ENCODE measurements around the gene PAPOLA. TPM values are rescaled to one million over a fixed set of nuclear protein-coding genes. Genes with fewer than 3 reads are reported as not detected.

PAPOLA gene
- total RNA-seq, 1 donor from 2014 or later = 204 TPM

GRCh38 chr14:96511146-96511545 is 9.0 kb downstream of the PAPOLA start:
- H3K27ac Mint-ChIP-seq = no peak overlapping the region
- no peaks in the 10 kb centered on the region for H3K9me3 Mint-ChIP-seq
- no peak overlapping the region for H3K4me3 Mint-ChIP-seq
- H3K27me3 Mint-ChIP-seq = no peaks in the 10 kb centered on the region
- intact Hi-C loops (cut with micrococcal nuclease) = no loop called here
- DNase-seq = no peak
- peaks cover 37% of the 10 kb centered on the region for H3K4me1 Mint-ChIP-seq
- peaks cover under 1% of the 10 kb centered on the region for H3K36me3 Mint-ChIP-seq (ENCODE audit: low read depth)

- H3K4me1 Mint-ChIP-seq = peaks cover 40% of the 10 kb centered on the region
- no peaks in the 10 kb centered on the region for H3K27me3 Mint-ChIP-seq
- no peaks in the 10 kb centered on the region for H3K9me3 Mint-ChIP-seq
- intact Hi-C loops (cut with micrococcal nuclease) = no loop called here
- H3K4me3 Mint-ChIP-seq = no peak overlapping the region
- no peak for DNase-seq
- no peaks in the 10 kb centered on the region for H3K36me3 Mint-ChIP-seq (ENCODE audit: low read depth)
- no peak overlapping the region for H3K27ac Mint-ChIP-seq
Observed at GRCh38 chr14:96511667-96512066, 9.5 kb downstream of the PAPOLA start.

GRCh38 chr14:96512122-96512521 is 9.9 kb downstream of the PAPOLA start:
- H3K9me3 Mint-ChIP-seq = no peaks in the 10 kb centered on the region
- H3K4me1 Mint-ChIP-seq = peaks cover 45% of the 10 kb centered on the region
- H3K27me3 Mint-ChIP-seq = no peaks in the 10 kb centered on the region
- H3K36me3 Mint-ChIP-seq (ENCODE audit: low read depth) = no peaks in the 10 kb centered on the region
- H3K4me3 Mint-ChIP-seq = no peak overlapping the region
- intact Hi-C loops (cut with micrococcal nuclease) = no loop called here
- DNase-seq = no peak
- no peak overlapping the region for H3K27ac Mint-ChIP-seq

GRCh38 chr14:96512602-96513397 is 10.6 kb downstream of the PAPOLA start:
- H3K9me3 Mint-ChIP-seq = no peaks in the 10 kb centered on the region
- H3K4me1 Mint-ChIP-seq = peaks cover 47% of the 10 kb centered on the region
- no peak for DNase-seq
- no peaks in the 10 kb centered on the region for H3K36me3 Mint-ChIP-seq (ENCODE audit: low read depth)
- H3K27ac Mint-ChIP-seq = no peak overlapping the region
- no peak overlapping the region for H3K4me3 Mint-ChIP-seq
- no peaks in the 10 kb centered on the region for H3K27me3 Mint-ChIP-seq
- intact Hi-C loops (cut with micrococcal nuclease) = no loop called here

- peaks cover 38% of the 10 kb centered on the region for H3K4me1 Mint-ChIP-seq
- H3K36me3 Mint-ChIP-seq (ENCODE audit: low read depth) = peaks cover under 1% of the 10 kb centered on the region
- no peaks in the 10 kb centered on the region for H3K27me3 Mint-ChIP-seq
- no peaks in the 10 kb centered on the region for H3K9me3 Mint-ChIP-seq
- intact Hi-C loops (cut with micrococcal nuclease) = no loop called here
- DNase-seq = no peak
- no peak overlapping the region for H3K4me3 Mint-ChIP-seq
- H3K27ac Mint-ChIP-seq = no peak overlapping the region
Observed at GRCh38 chr14:96514694-96515093, 12.5 kb downstream of the PAPOLA start.

GRCh38 chr14:96515731-96516130 is 13.5 kb downstream of the PAPOLA start:
- no peak overlapping the region for H3K27ac Mint-ChIP-seq
- H3K4me3 Mint-ChIP-seq = no peak overlapping the region
- no peak for DNase-seq
- no peaks in the 10 kb centered on the region for H3K27me3 Mint-ChIP-seq
- intact Hi-C loops (cut with micrococcal nuclease) = no loop called here
- H3K4me1 Mint-ChIP-seq = peaks cover 39% of the 10 kb centered on the region
- H3K9me3 Mint-ChIP-seq = no peaks in the 10 kb centered on the region
- H3K36me3 Mint-ChIP-seq (ENCODE audit: low read depth) = peaks cover 8% of the 10 kb centered on the region

GRCh38 chr14:96516351-96516750 is 14.2 kb downstream of the PAPOLA start:
- intact Hi-C loops (cut with micrococcal nuclease) = no loop called here
- Mint-ChIP-seq H3K27ac (no peak overlapping the region), H3K36me3 (ENCODE audit: low read depth) (peaks cover 10% of the 10 kb centered on the region), H3K4me3 (no peak overlapping the region), H3K9me3 (no peaks in the 10 kb centered on the region), H3K27me3 (no peaks in the 10 kb centered on the region), H3K4me1 (peaks cover 35% of the 10 kb centered on the region)
- no peak for DNase-seq

- Mint-ChIP-seq H3K4me3 (no peak overlapping the region), H3K27me3 (no peaks in the 10 kb centered on the region), H3K36me3 (ENCODE audit: low read depth) (peaks cover 27% of the 10 kb centered on the region), H3K9me3 (no peaks in the 10 kb centered on the region), H3K4me1 (peaks cover 23% of the 10 kb centered on the region), H3K27ac (no peak overlapping the region)
- no peak for DNase-seq
- intact Hi-C loops (cut with micrococcal nuclease) = no loop called here
Observed at GRCh38 chr14:96519970-96520369, 17.8 kb downstream of the PAPOLA start.

- no peak for DNase-seq
- Mint-ChIP-seq H3K27ac (no peak overlapping the region), H3K4me3 (no peak overlapping the region)
Observed at GRCh38 chr14:96525452-96525851, 23.3 kb downstream of the PAPOLA start.

GRCh38 chr14:96532632-96533031 is 30.4 kb downstream of the PAPOLA start:
- H3K9me3 Mint-ChIP-seq = no peaks in the 10 kb centered on the region
- peaks cover 2% of the 10 kb centered on the region for H3K4me1 Mint-ChIP-seq
- H3K4me3 Mint-ChIP-seq = no peak overlapping the region
- DNase-seq = no peak
- H3K36me3 Mint-ChIP-seq (ENCODE audit: low read depth) = peaks cover 44% of the 10 kb centered on the region
- no peaks in the 10 kb centered on the region for H3K27me3 Mint-ChIP-seq
- no peak overlapping the region for H3K27ac Mint-ChIP-seq
- intact Hi-C loops (cut with micrococcal nuclease) = no loop called here

More at GRCh38 chr14:96525452-96525851, 23.3 kb downstream of the PAPOLA start:
- Mint-ChIP-seq H3K9me3 (no peaks in the 10 kb centered on the region), H3K27me3 (no peaks in the 10 kb centered on the region), H3K36me3 (ENCODE audit: low read depth) (peaks cover 45% of the 10 kb centered on the region), H3K4me1 (no peaks in the 10 kb centered on the region)
- intact Hi-C loops (cut with micrococcal nuclease) = no loop called here

- H3K9me3 Mint-ChIP-seq = no peaks in the 10 kb centered on the region
- H3K27ac Mint-ChIP-seq = peak overlapping the region; percentile 34
- DNase-seq = no peak
- H3K4me1 Mint-ChIP-seq = peaks cover 10% of the 10 kb centered on the region
- H3K4me3 Mint-ChIP-seq = no peak overlapping the region
- peaks cover 37% of the 10 kb centered on the region for H3K36me3 Mint-ChIP-seq (ENCODE audit: low read depth)
- intact Hi-C loops (cut with micrococcal nuclease) = loop anchor here (5.0 kb wide), 1 partner anchor 35 kb away; the partner anchor contains the start of gene PAPOLA
- no peaks in the 10 kb centered on the region for H3K27me3 Mint-ChIP-seq
Observed at GRCh38 chr14:96536807-96537206, 34.6 kb downstream of the PAPOLA start.

GRCh38 chr14:96538097-96538989 is 36.2 kb downstream of the PAPOLA start:
- H3K9me3 Mint-ChIP-seq = no peaks in the 10 kb centered on the region
- peaks cover 10% of the 10 kb centered on the region for H3K4me1 Mint-ChIP-seq
- intact Hi-C loops (cut with micrococcal nuclease) = loop anchor here (5.0 kb wide), 1 partner anchor 36 kb away; the partner anchor contains the start of gene PAPOLA
- no peaks in the 10 kb centered on the region for H3K27me3 Mint-ChIP-seq
- H3K4me3 Mint-ChIP-seq = no peak overlapping the region
- H3K27ac Mint-ChIP-seq = no peak overlapping the region
- no peak for DNase-seq
- peaks cover 33% of the 10 kb centered on the region for H3K36me3 Mint-ChIP-seq (ENCODE audit: low read depth)

GRCh38 chr14:96538990-96539317 is 36.8 kb downstream of the PAPOLA start:
- DNase-seq = no peak
- H3K27ac Mint-ChIP-seq = no peak overlapping the region
- intact Hi-C loops (cut with micrococcal nuclease) = loop anchor here (5.0 kb wide), 1 partner anchor 37 kb away; the partner anchor contains the start of gene PAPOLA
- peaks cover 32% of the 10 kb centered on the region for H3K36me3 Mint-ChIP-seq (ENCODE audit: low read depth)
- H3K4me1 Mint-ChIP-seq = peaks cover 12% of the 10 kb centered on the region
- no peaks in the 10 kb centered on the region for H3K9me3 Mint-ChIP-seq
- no peaks in the 10 kb centered on the region for H3K27me3 Mint-ChIP-seq
- no peak overlapping the region for H3K4me3 Mint-ChIP-seq

GRCh38 chr14:96554315-96554910 is 52.2 kb downstream of the PAPOLA start:
- no peaks in the 10 kb centered on the region for H3K9me3 Mint-ChIP-seq
- H3K4me3 Mint-ChIP-seq = no peak overlapping the region
- H3K27ac Mint-ChIP-seq = peak overlapping the region; percentile 70
- H3K4me1 Mint-ChIP-seq = peaks cover 7% of the 10 kb centered on the region
- DNase-seq = no peak
- no peaks in the 10 kb centered on the region for H3K27me3 Mint-ChIP-seq
- intact Hi-C loops (cut with micrococcal nuclease) = no loop called here
- peaks cover 49% of the 10 kb centered on the region for H3K36me3 Mint-ChIP-seq (ENCODE audit: low read depth)

Data from activated CD4-positive, alpha-beta T cell treated with anti-CD3 and anti-CD28 coated beads, Interleukin-2, amount 10 ng/mL, durations not matched to agents 24 days and 14 days (primary cell).